GM21367 (cell line): ENCODE results near the gene LCN2.
A peak's percentile ranks its signal among the peaks of the same experiment; 100 is the strongest.

Source experiments
- ATAC-seq: cut with Tn5 transposase; IDR thresholded peaks from one replicate; pipeline ENCODE4 v1.9.1; 2021; ENCODE audit not compliant: unreplicated experiment

The LCN2 gene

DNA sequence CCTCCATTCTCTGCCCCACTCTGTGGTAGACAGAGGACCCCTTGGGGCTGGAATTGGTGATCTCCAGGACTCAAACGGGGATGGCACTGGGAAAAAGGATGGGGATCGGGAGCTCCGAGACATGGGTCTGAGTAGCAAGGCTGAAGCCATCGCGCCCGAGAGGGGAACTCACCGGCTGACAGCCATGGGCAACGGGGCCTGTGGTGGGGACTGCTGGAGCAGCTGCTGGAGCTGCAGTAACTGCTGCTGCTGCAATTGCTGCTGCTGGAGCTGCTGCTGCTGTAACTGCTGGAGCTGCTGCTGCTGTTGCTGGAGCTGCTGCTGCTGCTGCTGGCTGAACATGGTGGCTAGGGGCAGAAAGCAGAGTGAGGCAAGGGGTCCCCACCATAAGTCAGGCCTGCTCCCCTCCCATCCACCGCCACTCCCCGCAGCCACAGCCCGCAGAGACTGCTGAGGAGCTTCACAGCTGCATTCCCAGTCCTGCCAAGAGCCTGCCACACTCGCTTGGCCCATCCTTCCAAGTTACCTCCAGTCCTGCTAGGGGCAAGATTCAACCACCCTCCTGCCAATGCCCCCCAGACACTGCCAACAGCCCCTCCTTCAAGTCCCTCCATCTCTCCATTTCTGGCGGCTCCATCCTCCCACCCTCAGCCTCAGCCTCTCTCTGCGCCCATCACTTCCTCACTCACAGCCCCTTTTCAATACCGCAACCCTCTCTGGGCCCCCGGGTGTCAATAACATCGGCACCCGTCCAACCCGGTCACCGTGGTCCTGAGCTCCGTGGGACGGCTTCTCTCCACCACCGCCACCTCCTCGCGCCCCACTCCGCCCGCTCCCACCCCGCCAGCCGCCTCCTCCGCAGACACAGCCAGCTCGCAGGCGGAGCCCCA lies 41.5 kb downstream of the LCN2 start:
- no peak for ATAC-seq

DNA sequence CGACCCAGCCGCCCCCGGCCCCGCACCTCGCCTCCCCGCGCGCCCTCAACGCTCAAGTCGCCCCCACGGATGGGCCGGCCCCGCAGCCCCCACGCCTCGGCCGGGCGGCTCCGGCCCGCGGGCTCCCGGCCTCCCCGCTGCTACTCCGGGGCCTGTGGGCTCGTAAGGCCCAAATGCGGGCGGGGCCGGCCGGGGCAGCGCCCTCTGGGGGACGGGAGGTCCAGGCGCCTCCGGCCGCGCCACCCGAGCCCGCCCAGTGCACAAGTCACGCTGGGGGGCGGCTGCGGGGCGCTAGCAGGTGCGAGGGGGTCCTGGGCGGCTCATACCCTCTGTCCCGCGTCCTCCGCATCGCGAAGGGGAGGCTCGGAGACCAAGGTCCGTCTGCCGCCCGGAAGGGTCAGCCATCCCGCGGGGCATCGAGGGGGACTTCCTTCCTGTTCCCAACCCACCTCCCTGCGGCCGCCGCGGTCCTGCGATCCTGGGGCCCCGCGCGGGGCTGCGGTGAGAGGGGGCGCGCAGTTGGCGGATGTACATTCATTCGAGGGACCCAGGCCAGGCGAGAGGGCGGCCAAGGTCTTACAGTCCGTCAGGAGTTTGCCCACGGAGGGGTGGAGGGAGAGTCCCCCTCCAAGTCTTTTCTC lies 42.3 kb downstream of the LCN2 start, which contains the start of gene CIZ1:
Gene CIZ1, minus strand, starts transcription at position 167 of the 641 bp plus-strand sequence. CDS start 715 bp downstream, outside the sequence.
- peak; percentile 71 for ATAC-seq

DNA sequence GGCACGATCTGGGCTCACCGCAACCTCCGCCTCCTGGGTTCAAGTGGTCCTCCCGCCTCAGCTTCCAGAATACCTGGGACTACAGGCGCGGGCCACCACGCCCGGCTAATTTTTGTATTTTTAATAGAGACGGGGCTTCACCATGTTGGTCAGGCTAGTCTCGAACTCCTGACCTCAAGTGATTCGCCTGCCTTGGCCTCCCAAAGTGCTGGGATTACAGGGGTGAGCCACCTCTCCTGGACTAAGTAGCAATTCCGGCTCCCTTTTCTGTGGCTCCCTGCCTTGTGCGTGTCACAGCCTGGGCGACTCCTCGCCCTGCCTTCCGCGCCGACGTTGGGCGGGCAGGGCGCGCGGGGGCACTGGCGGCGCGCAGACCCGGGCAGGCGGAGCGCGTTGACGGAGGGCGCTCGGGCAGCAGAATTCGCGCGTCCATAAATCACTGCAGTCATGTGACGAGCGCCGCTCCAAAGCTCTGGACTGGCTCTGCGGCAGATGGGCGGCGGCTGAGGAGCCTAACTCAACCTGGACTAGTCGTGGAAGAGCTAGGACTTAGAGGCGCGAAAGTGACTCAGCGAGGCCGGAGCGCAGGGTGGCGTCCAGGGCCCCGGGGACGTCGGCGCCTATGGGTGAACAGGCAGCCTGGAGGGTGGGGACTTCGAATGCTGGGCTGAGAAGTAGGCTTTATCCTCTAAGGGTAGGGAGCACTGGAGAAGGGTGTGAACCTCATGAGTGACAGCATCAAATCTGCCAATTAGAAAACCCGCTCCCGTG lies 43.5 kb downstream of the LCN2 start:
- no peak for ATAC-seq

DNA sequence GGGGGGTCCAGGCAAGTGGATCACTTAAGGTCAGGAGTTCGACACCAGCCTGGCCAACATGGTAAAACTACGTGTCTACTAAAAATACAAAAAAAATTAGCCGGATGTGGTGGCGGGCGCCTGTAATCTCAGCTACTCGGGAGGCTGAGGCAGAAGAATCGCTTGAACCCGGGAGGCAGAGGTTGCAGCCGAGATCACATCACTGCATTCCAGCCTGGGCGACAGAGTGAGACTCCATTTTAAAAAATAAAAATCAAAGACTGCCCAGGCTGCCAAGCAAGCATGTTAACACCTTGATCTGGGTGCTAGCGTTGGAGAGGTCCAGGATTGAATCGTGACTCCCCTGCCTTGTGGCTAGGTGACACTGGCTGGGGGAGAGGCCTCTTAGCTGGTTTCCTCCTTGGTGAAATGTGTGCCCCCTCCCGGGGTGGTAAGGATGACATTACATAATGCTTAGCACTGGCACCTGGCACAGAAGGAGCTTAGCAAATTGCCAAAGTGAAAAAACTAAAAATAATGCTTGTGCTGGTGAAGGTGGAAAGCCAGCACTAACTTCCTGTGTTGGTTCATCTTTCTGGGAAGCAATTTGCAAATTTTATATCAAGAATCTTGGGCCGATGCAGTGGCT lies 44.3 kb downstream of the LCN2 start:
- no peak for ATAC-seq

DNA sequence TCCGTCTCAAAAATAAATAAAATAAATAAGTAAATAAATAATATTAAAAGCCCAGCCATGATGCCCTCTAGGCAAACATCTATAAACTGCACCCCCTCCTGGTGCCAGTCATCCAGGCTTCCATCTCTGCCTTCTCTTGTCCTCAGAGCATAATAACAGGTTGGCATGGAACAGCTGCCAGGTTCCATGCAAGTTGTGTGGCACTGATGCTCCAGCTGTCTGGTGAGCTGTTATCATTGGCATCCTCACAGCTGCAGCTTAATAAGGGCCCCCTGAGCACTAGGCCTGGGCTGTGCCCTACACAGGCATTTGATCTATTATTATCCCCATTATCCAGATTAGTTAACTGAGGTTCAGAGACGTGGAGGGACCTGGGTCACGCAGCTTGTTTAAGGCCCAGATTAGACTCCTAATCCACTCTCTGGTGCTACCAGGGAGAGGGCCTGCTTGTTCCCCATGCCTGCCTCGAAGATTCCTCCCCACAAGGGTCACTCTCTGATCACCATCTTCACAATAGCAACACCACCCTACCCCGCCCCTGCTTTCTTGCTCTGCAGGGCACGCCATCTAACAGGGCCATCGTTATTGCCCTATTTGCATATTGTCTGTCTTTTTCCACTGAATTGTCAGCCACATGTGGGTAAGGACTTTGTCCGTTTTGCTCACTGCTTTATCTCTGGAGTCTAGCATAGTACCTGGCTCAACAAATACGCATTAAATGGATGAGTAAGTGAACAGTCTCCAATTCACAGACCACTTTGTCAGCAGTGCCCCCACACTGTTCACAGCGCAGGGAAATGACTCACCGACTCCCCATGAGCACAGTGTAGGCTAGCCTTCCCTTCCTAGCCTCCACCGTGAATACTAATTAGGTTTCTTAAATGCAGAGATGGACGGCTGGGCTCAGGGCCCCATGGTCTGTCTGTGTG lies 52.5 kb downstream of the LCN2 start:
- no peak for ATAC-seq

DNA sequence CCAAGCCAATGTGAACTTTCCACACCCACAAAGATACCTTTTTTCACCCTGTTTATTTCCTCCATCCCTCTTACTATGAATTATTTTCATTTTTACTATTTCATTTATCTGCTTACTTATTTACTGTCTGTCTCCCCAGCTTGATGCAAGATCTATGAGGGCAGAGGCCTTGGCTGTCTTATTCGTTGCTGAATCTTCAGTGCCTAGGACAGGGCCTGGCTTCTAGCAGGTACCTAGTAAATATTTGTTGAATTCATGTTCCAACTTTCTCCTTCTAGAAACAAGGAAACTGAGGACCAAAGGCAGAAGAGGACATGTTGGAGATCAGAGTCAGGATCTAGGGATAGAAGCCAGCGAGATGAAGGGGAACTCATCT lies 53.4 kb downstream of the LCN2 start:
- no peak for ATAC-seq
